ENCODE measurements around the gene HTR1D.

The HTR1D gene

GRCh38 chr1:23216771-23217420 lies 406 bp downstream of the HTR1D start:
- peak overlapping the region; percentile 79 for H3K9ac ChIP-seq (ENCODE audit: insufficient read length, low read depth)
- peaks cover 28% of the 10 kb centered on the region for H3K27me3 ChIP-seq (ENCODE audit: insufficient read depth, insufficient read length)
- TF ChIP-seq YY1 (IDR thresholded peaks at IDR 0.05; ENCODE audit: insufficient read depth, insufficient read length) (no peak), ZNF274 (IDR thresholded peaks at IDR 0.05; ENCODE audit: low read depth, low read length) (no peak), SUZ12 (IDR thresholded peaks at IDR 0.05; ENCODE audit: extremely low read depth, insufficient read depth, insufficient read length) (no peak)

GRCh38 chr1:23215751-23216449 lies 1.4 kb downstream of the HTR1D start:
- Histone ChIP-seq H3K27me3 (ENCODE audit: insufficient read depth, insufficient read length) (peaks cover 28% of the 10 kb centered on the region), H3K9ac (ENCODE audit: insufficient read length, low read depth) (peak overlapping the region; percentile 79), H3K4me3 (ENCODE audit: insufficient read length, low read depth) (peak overlapping the region; percentile 59), H3K9me3 (ENCODE audit: insufficient read depth, low read length) (no peaks in the 10 kb centered on the region), H3K36me3 (ENCODE audit: insufficient read depth, insufficient read length, low read length) (no peaks in the 10 kb centered on the region), H3K4me1 (ENCODE audit: insufficient read depth, insufficient read length) (peaks cover 14% of the 10 kb centered on the region)
- no peak for TF ChIP-seq ZNF274 (IDR thresholded peaks at IDR 0.05; ENCODE audit: low read depth, low read length)
- no peak for TF ChIP-seq YY1 (IDR thresholded peaks at IDR 0.05; ENCODE audit: insufficient read depth, insufficient read length)
- TF ChIP-seq SUZ12 (IDR thresholded peaks at IDR 0.05; ENCODE audit: extremely low read depth, insufficient read depth, insufficient read length), result no peak
- no peak for DNase-seq (ENCODE audit: low read depth, low spot score)

More at GRCh38 chr1:23216771-23217420, 406 bp downstream of the HTR1D start:
- Histone ChIP-seq H3K36me3 (ENCODE audit: insufficient read depth, insufficient read length, low read length) (no peaks in the 10 kb centered on the region), H3K4me1 (ENCODE audit: insufficient read depth, insufficient read length) (peaks cover 12% of the 10 kb centered on the region), H3K9me3 (ENCODE audit: insufficient read depth, low read length) (no peaks in the 10 kb centered on the region), H3K4me3 (ENCODE audit: insufficient read length, low read depth) (peak overlapping the region; percentile 59)
- no peak for DNase-seq (ENCODE audit: low read depth, low spot score)

GRCh38 chr1:23215291-23215690 lies 2.0 kb downstream of the HTR1D start:
- Histone ChIP-seq H3K4me3 (ENCODE audit: insufficient read length, low read depth) (no peak overlapping the region), H3K9me3 (ENCODE audit: insufficient read depth, low read length) (no peaks in the 10 kb centered on the region), H3K36me3 (ENCODE audit: insufficient read depth, insufficient read length, low read length) (no peaks in the 10 kb centered on the region), H3K27me3 (ENCODE audit: insufficient read depth, insufficient read length) (peaks cover 28% of the 10 kb centered on the region), H3K4me1 (ENCODE audit: insufficient read depth, insufficient read length) (peaks cover 14% of the 10 kb centered on the region), H3K9ac (ENCODE audit: insufficient read length, low read depth) (no peak overlapping the region)
- no peak for TF ChIP-seq YY1 (IDR thresholded peaks at IDR 0.05; ENCODE audit: insufficient read depth, insufficient read length)
- TF ChIP-seq SUZ12 (IDR thresholded peaks at IDR 0.05; ENCODE audit: extremely low read depth, insufficient read depth, insufficient read length), result no peak
- no peak for TF ChIP-seq ZNF274 (IDR thresholded peaks at IDR 0.05; ENCODE audit: low read depth, low read length)
- no peak for DNase-seq (ENCODE audit: low read depth, low spot score)

- DNase-seq (ENCODE audit: low read depth, low spot score), result no peak
- H3K4me1 ChIP-seq (ENCODE audit: insufficient read depth, insufficient read length), result peaks cover 14% of the 10 kb centered on the region
- H3K9ac ChIP-seq (ENCODE audit: insufficient read length, low read depth), result no peak overlapping the region
- H3K9me3 ChIP-seq (ENCODE audit: insufficient read depth, low read length), result no peaks in the 10 kb centered on the region
- TF ChIP-seq YY1 (IDR thresholded peaks at IDR 0.05; ENCODE audit: insufficient read depth, insufficient read length) (no peak), ZNF274 (IDR thresholded peaks at IDR 0.05; ENCODE audit: low read depth, low read length) (no peak), SUZ12 (IDR thresholded peaks at IDR 0.05; ENCODE audit: extremely low read depth, insufficient read depth, insufficient read length) (no peak)
- no peak overlapping the region for H3K4me3 ChIP-seq (ENCODE audit: insufficient read length, low read depth)
- H3K27me3 ChIP-seq (ENCODE audit: insufficient read depth, insufficient read length), result peaks cover 27% of the 10 kb centered on the region
- no peaks in the 10 kb centered on the region for H3K36me3 ChIP-seq (ENCODE audit: insufficient read depth, insufficient read length, low read length)
Observed at GRCh38 chr1:23214640-23215039, 2.7 kb downstream of the HTR1D start.

- Histone ChIP-seq H3K27me3 (ENCODE audit: insufficient read depth, insufficient read length) (peaks cover 1% of the 10 kb centered on the region), H3K9me3 (ENCODE audit: insufficient read depth, low read length) (no peaks in the 10 kb centered on the region), H3K4me1 (ENCODE audit: insufficient read depth, insufficient read length) (peaks cover 14% of the 10 kb centered on the region), H3K36me3 (ENCODE audit: insufficient read depth, insufficient read length, low read length) (no peaks in the 10 kb centered on the region), H3K9ac (ENCODE audit: insufficient read length, low read depth) (no peak overlapping the region), H3K4me3 (ENCODE audit: insufficient read length, low read depth) (no peak overlapping the region)
- DNase-seq (ENCODE audit: low read depth, low spot score), result no peak
- no peak for TF ChIP-seq SUZ12 (IDR thresholded peaks at IDR 0.05; ENCODE audit: extremely low read depth, insufficient read depth, insufficient read length)
- no peak for TF ChIP-seq YY1 (IDR thresholded peaks at IDR 0.05; ENCODE audit: insufficient read depth, insufficient read length)
- TF ChIP-seq ZNF274 (IDR thresholded peaks at IDR 0.05; ENCODE audit: low read depth, low read length), result no peak
Observed at GRCh38 chr1:23211955-23212354, 5.3 kb downstream of the HTR1D start.

GRCh38 chr1:23210963-23211362 lies 6.3 kb downstream of the HTR1D start:
- DNase-seq (ENCODE audit: low read depth, low spot score), result no peak
- peaks cover 12% of the 10 kb centered on the region for H3K4me1 ChIP-seq (ENCODE audit: insufficient read depth, insufficient read length)
- TF ChIP-seq SUZ12 (IDR thresholded peaks at IDR 0.05; ENCODE audit: extremely low read depth, insufficient read depth, insufficient read length), result no peak
- TF ChIP-seq ZNF274 (IDR thresholded peaks at IDR 0.05; ENCODE audit: low read depth, low read length), result no peak
- no peak for TF ChIP-seq YY1 (IDR thresholded peaks at IDR 0.05; ENCODE audit: insufficient read depth, insufficient read length)
- no peaks in the 10 kb centered on the region for H3K27me3 ChIP-seq (ENCODE audit: insufficient read depth, insufficient read length)
- H3K9ac ChIP-seq (ENCODE audit: insufficient read length, low read depth), result no peak overlapping the region
- H3K4me3 ChIP-seq (ENCODE audit: insufficient read length, low read depth), result no peak overlapping the region
- no peaks in the 10 kb centered on the region for H3K36me3 ChIP-seq (ENCODE audit: insufficient read depth, insufficient read length, low read length)
- H3K9me3 ChIP-seq (ENCODE audit: insufficient read depth, low read length), result no peaks in the 10 kb centered on the region

- Histone ChIP-seq H3K4me3 (ENCODE audit: insufficient read length, low read depth) (no peak overlapping the region), H3K27me3 (ENCODE audit: insufficient read depth, insufficient read length) (no peaks in the 10 kb centered on the region), H3K9me3 (ENCODE audit: insufficient read depth, low read length) (no peaks in the 10 kb centered on the region), H3K4me1 (ENCODE audit: insufficient read depth, insufficient read length) (peaks cover 7% of the 10 kb centered on the region), H3K36me3 (ENCODE audit: insufficient read depth, insufficient read length, low read length) (no peaks in the 10 kb centered on the region), H3K9ac (ENCODE audit: insufficient read length, low read depth) (no peak overlapping the region)
- TF ChIP-seq ZNF274 (IDR thresholded peaks at IDR 0.05; ENCODE audit: low read depth, low read length) (no peak), YY1 (IDR thresholded peaks at IDR 0.05; ENCODE audit: insufficient read depth, insufficient read length) (no peak), SUZ12 (IDR thresholded peaks at IDR 0.05; ENCODE audit: extremely low read depth, insufficient read depth, insufficient read length) (no peak)
- no peak for DNase-seq (ENCODE audit: low read depth, low spot score)
Observed at GRCh38 chr1:23210351-23210785, 6.9 kb downstream of the HTR1D start.

Data from NT2/D1 (cell line).